ENCODE measurements around the gene TNS3.

GRCh38 chr7:47439181-47439667, 142.7 kb downstream of the TNS3 start:
- no peak for TF ChIP-seq POLR2AphosphoS5 (IDR thresholded peaks at IDR 0.05; ENCODE audit: low read depth)
- TF ChIP-seq CTCF (IDR thresholded peaks at IDR 0.05; ENCODE audit: insufficient read depth, low read length): no peak
- no peak for TF ChIP-seq GABPA (IDR thresholded peaks at IDR 0.05; ENCODE audit: low read depth)
- TF ChIP-seq REST (IDR thresholded peaks at IDR 0.05; ENCODE audit: insufficient replicate concordance, low read depth): no peak

Measured in HL-60 (cell line).